HL-60 (cell line): ENCODE data around the gene FAM204A.

Experiments
- DNase-seq, 2 experiments: peaks; one replicate each; pipeline ENCODE4 v3.0.0-alpha.2; 2010 to 2020; ENCODE audit warnings: low read depth in 1 of 2, low spot score in 1 of 2
- H3K27ac ChIP-seq: fragments of 250-450 bp; sonication (Bioruptor Pico); replicated peaks from 2 replicates; pipeline ENCODE4 v1.5.1; 2020; ENCODE audit warnings: mild to moderate bottlenecking, moderate library complexity
- H3K27me3 ChIP-seq: fragments of 250-450 bp; sonication (Bioruptor Pico); 2 replicates; pipeline ENCODE4 v1.5.1; 2021; ENCODE audit warnings: mild to moderate bottlenecking, moderate library complexity; ENCODE audit not compliant: insufficient read depth, poor library complexity, severe bottlenecking
- H3K4me3 ChIP-seq: replicated peaks from 2 replicates; pipeline ENCODE4 v1.5.1; 2011; ENCODE audit warnings: mild to moderate bottlenecking, control low read depth, low read length; ENCODE audit not compliant: insufficient read depth
- GABPA ChIP-seq: IDR thresholded peaks from 2 replicates; pipeline ENCODE4 v1.6.1; 2012; ENCODE audit warnings: low read depth
- POLR2AphosphoS5 ChIP-seq: IDR thresholded peaks from 2 replicates; pipeline ENCODE4 v1.6.1; 2012; ENCODE audit warnings: low read depth
- SPI1 ChIP-seq: IDR thresholded peaks from 2 replicates; pipeline ENCODE4 v1.6.1; 2012; ENCODE audit warnings: low read depth, mild to moderate bottlenecking, borderline replicate concordance
- TF ChIP-seq, protein P1 (sequence below): IDR thresholded peaks from 2 replicates; pipeline ENCODE4 v1.6.1; 2012; ENCODE audit warnings: low read depth; ENCODE audit not compliant: insufficient replicate concordance
- TF ChIP-seq, protein P2 (sequence below): IDR thresholded peaks from one replicate; pipeline ENCODE4 v1.5.1; 2011; ENCODE audit warnings: low read length, control low read depth, inconsistent platforms; ENCODE audit not compliant: insufficient read depth

The FAM204A gene

DNA sequence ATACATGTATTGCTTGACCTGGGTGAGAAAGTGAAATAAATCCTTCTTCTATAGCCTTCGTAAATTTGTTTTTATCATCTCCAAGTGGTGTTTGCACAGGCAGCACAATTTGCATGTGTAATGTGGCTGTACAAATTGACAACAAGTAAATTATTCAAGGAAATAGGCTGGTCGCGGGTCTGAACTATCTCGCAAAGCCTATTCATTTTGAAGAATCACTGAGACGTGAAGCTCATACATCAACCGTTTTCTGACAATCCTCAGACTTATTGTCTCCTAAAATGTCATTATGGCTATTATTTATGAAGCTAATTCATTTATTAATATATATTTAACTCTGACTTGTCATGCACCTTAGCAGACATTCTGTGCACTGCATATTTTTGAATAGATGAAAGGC lies 16.2 kb upstream of the FAM204A start:
- TF ChIP-seq GABPA (no peak), SPI1 (no peak), POLR2AphosphoS5 (no peak)
- TF ChIP-seq, protein P1, sequence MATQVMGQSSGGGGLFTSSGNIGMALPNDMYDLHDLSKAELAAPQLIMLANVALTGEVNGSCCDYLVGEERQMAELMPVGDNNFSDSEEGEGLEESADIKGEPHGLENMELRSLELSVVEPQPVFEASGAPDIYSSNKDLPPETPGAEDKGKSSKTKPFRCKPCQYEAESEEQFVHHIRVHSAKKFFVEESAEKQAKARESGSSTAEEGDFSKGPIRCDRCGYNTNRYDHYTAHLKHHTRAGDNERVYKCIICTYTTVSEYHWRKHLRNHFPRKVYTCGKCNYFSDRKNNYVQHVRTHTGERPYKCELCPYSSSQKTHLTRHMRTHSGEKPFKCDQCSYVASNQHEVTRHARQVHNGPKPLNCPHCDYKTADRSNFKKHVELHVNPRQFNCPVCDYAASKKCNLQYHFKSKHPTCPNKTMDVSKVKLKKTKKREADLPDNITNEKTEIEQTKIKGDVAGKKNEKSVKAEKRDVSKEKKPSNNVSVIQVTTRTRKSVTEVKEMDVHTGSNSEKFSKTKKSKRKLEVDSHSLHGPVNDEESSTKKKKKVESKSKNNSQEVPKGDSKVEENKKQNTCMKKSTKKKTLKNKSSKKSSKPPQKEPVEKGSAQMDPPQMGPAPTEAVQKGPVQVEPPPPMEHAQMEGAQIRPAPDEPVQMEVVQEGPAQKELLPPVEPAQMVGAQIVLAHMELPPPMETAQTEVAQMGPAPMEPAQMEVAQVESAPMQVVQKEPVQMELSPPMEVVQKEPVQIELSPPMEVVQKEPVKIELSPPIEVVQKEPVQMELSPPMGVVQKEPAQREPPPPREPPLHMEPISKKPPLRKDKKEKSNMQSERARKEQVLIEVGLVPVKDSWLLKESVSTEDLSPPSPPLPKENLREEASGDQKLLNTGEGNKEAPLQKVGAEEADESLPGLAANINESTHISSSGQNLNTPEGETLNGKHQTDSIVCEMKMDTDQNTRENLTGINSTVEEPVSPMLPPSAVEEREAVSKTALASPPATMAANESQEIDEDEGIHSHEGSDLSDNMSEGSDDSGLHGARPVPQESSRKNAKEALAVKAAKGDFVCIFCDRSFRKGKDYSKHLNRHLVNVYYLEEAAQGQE, result no peak
- TF ChIP-seq, protein P2, sequence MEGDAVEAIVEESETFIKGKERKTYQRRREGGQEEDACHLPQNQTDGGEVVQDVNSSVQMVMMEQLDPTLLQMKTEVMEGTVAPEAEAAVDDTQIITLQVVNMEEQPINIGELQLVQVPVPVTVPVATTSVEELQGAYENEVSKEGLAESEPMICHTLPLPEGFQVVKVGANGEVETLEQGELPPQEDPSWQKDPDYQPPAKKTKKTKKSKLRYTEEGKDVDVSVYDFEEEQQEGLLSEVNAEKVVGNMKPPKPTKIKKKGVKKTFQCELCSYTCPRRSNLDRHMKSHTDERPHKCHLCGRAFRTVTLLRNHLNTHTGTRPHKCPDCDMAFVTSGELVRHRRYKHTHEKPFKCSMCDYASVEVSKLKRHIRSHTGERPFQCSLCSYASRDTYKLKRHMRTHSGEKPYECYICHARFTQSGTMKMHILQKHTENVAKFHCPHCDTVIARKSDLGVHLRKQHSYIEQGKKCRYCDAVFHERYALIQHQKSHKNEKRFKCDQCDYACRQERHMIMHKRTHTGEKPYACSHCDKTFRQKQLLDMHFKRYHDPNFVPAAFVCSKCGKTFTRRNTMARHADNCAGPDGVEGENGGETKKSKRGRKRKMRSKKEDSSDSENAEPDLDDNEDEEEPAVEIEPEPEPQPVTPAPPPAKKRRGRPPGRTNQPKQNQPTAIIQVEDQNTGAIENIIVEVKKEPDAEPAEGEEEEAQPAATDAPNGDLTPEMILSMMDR, result no peak
- DNase-seq, result no peak
- Histone ChIP-seq H3K27ac (no peak overlapping the region), H3K27me3 (no peaks in the 10 kb centered on the region), H3K4me3 (no peak overlapping the region)

DNA sequence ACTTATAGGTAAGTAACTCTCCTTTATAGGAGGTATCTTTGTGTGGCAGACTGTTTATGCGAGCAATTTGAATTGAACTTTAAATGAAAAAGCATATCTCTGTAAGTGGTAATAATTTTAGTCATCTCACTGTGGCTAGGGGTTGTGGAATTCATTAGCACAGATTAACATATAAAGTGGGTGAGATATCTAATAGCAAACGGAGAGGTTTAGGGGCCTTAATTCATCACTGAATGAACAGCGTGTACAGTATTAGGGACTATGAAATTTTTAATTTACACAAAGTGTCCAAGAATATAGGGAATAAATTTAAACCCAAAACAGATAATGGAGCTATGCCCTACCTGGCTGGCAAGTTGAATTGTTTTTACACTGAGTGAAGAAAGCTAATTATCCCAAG lies 15.7 kb upstream of the FAM204A start:
- no peak for DNase-seq
- Histone ChIP-seq H3K27me3 (no peaks in the 10 kb centered on the region), H3K27ac (no peak overlapping the region), H3K4me3 (no peak overlapping the region)
- TF ChIP-seq, protein P1, result no peak
- no peak for TF ChIP-seq GABPA
- TF ChIP-seq, protein P2, result no peak
- TF ChIP-seq SPI1, result no peak
- no peak for TF ChIP-seq POLR2AphosphoS5

DNA sequence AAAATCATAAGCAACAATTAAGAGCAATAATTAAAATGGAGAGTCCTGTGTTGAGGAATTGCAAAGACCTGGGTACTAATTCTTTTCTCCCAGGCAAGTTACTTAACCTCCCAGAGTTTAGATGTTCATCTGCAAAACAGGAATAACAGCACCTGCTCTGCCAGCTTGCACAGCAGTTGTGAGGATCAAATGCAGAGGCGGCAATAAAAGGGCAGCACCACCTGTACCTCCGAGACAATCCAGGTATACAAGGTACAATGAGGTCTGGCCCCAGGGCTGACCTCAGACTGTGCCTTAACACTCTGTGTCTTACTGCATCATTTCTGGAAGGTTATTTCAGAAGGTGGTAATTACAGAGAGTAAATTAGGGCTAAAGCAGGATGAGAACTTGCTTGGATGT lies 14.5 kb upstream of the FAM204A start:
- H3K27me3 ChIP-seq, result no peaks in the 10 kb centered on the region
- no peak for TF ChIP-seq POLR2AphosphoS5
- TF ChIP-seq, protein P2, result no peak
- TF ChIP-seq SPI1, result no peak
- TF ChIP-seq GABPA, result no peak
- TF ChIP-seq, protein P1, result no peak
- no peak overlapping the region for H3K4me3 ChIP-seq
- H3K27ac ChIP-seq, result no peak overlapping the region
- DNase-seq, result no peak
